ENCODE measurements around the gene HPN. TPM values are rescaled to one million over a fixed set of nuclear protein-coding genes. Genes with fewer than 3 reads are reported as not detected.

The HPN gene
- total and polyA plus RNA-seq, 2 experiments from 2014 or later, result 150 to 241 TPM

GRCh38 chr19:35009424-35010415 is 31.8 kb upstream of the HPN start:
- no peak for DNase-seq (ENCODE audit: low spot score)
- no peaks in the 10 kb centered on the region for H3K9me3 ChIP-seq (ENCODE audit: low read depth)
- no peaks in the 10 kb centered on the region for H3K9me2 ChIP-seq (replicated peaks; ENCODE audit: insufficient read depth)
- H2AFZ ChIP-seq, result no peak overlapping the region
- H3K4me2 ChIP-seq, result no peak overlapping the region
- peaks cover 38% of the 10 kb centered on the region for H3K79me2 ChIP-seq
- H4K20me1 ChIP-seq (ENCODE audit: insufficient read depth, poor library complexity, severe bottlenecking), result peaks cover 11% of the 10 kb centered on the region
- 97% methylated on average over 35 of the region's 36 CpGs for WGBS (ENCODE audit: low lambda C conversion rate, missing lambda C conversion rate)
- H3K4me3 ChIP-seq, result no peak overlapping the region
- H3K36me3 ChIP-seq (replicated peaks; ENCODE audit: insufficient read depth, low read depth), result no peaks in the 10 kb centered on the region
- H3K27ac ChIP-seq, result no peak overlapping the region
- TF ChIP-seq EZH2phosphoT487 (IDR thresholded peaks at IDR 0.05; ENCODE audit: low read depth, severe bottlenecking, unreplicated experiment) (no peak), CTCF (IDR thresholded peaks at IDR 0.05; ENCODE audit: poor library complexity) (no peak), EZH2 (IDR thresholded peaks at IDR 0.05; ENCODE audit: borderline replicate concordance) (no peak)
- H3K4me1 ChIP-seq (ENCODE audit: insufficient read depth), result peaks cover 22% of the 10 kb centered on the region
- no peaks in the 10 kb centered on the region for H3K27me3 ChIP-seq

- peaks cover 27% of the 10 kb centered on the region for H3K79me2 ChIP-seq
- TF ChIP-seq EZH2phosphoT487 (IDR thresholded peaks at IDR 0.05; ENCODE audit: low read depth, severe bottlenecking, unreplicated experiment), result no peak
- TF ChIP-seq CTCF (IDR thresholded peaks at IDR 0.05; ENCODE audit: poor library complexity), result no peak
- no peak for TF ChIP-seq EZH2 (IDR thresholded peaks at IDR 0.05; ENCODE audit: borderline replicate concordance)
- no peak overlapping the region for H3K27ac ChIP-seq
- H3K36me3 ChIP-seq (replicated peaks; ENCODE audit: insufficient read depth, low read depth), result no peaks in the 10 kb centered on the region
- H3K4me1 ChIP-seq (ENCODE audit: insufficient read depth), result peaks cover 8% of the 10 kb centered on the region
- H3K4me2 ChIP-seq, result no peak overlapping the region
- H3K9me3 ChIP-seq (ENCODE audit: low read depth), result no peaks in the 10 kb centered on the region
- 97% methylated on average over 13 of the region's 13 CpGs for WGBS (ENCODE audit: low lambda C conversion rate, missing lambda C conversion rate)
- H3K4me3 ChIP-seq, result no peak overlapping the region
- H3K27me3 ChIP-seq, result no peaks in the 10 kb centered on the region
- H3K9me2 ChIP-seq (replicated peaks; ENCODE audit: insufficient read depth), result no peaks in the 10 kb centered on the region
- no peak for DNase-seq (ENCODE audit: low spot score)
- H2AFZ ChIP-seq, result no peak overlapping the region
- H4K20me1 ChIP-seq (ENCODE audit: insufficient read depth, poor library complexity, severe bottlenecking), result peaks cover 4% of the 10 kb centered on the region
Observed at GRCh38 chr19:35011091-35011689, 30.3 kb upstream of the HPN start.

- Histone ChIP-seq H4K20me1 (ENCODE audit: insufficient read depth, poor library complexity, severe bottlenecking) (peaks cover 4% of the 10 kb centered on the region), H3K27me3 (no peaks in the 10 kb centered on the region), H3K27ac (no peak overlapping the region), H3K79me2 (peaks cover 21% of the 10 kb centered on the region), H3K9me2 (replicated peaks; ENCODE audit: insufficient read depth) (no peaks in the 10 kb centered on the region), H2AFZ (no peak overlapping the region), H3K9me3 (ENCODE audit: low read depth) (no peaks in the 10 kb centered on the region), H3K36me3 (replicated peaks; ENCODE audit: insufficient read depth, low read depth) (no peaks in the 10 kb centered on the region), H3K4me1 (ENCODE audit: insufficient read depth) (peaks cover 3% of the 10 kb centered on the region), H3K4me3 (no peak overlapping the region), H3K4me2 (no peak overlapping the region)
- TF ChIP-seq CTCF (IDR thresholded peaks at IDR 0.05; ENCODE audit: poor library complexity), result no peak
- TF ChIP-seq EZH2 (IDR thresholded peaks at IDR 0.05; ENCODE audit: borderline replicate concordance), result no peak
- TF ChIP-seq EZH2phosphoT487 (IDR thresholded peaks at IDR 0.05; ENCODE audit: low read depth, severe bottlenecking, unreplicated experiment), result no peak
- no peak for DNase-seq (ENCODE audit: low spot score)
- 94% methylated on average over 18 of the region's 18 CpGs for WGBS (ENCODE audit: low lambda C conversion rate, missing lambda C conversion rate)
Observed at GRCh38 chr19:35011737-35012682, 29.5 kb upstream of the HPN start.
